Parathyroid adenoma (tissue), 2 donors: Measurements from ENCODE around the gene APOB.

Experiments used
- H2AFZ ChIP-seq: fragments of 300-600 bp; sonication (generic); one replicate; pipeline ENCODE4 v1.7.0; 2017; ENCODE audit warnings: antibody characterized with exemption, mild to moderate bottlenecking
- H3K27ac ChIP-seq: fragments of 300-600 bp; sonication (generic); one replicate; pipeline ENCODE4 v1.7.0; 2017
- H3K27me3 ChIP-seq: fragments of 300-600 bp; sonication (generic); one replicate; pipeline ENCODE4 v1.7.0; 2017; ENCODE audit warnings: low read length; ENCODE audit not compliant: control insufficient read depth, insufficient read depth
- H3K36me3 ChIP-seq: fragments of 300-600 bp; sonication (generic); one replicate; pipeline ENCODE4 v1.7.0; 2017; ENCODE audit warnings: low read length; ENCODE audit not compliant: control insufficient read depth, insufficient read depth
- H3K4me1 ChIP-seq: fragments of 300-600 bp; sonication (generic); one replicate; pipeline ENCODE4 v1.7.0; 2017; ENCODE audit warnings: control low read depth
- H3K4me2 ChIP-seq: fragments of 300-600 bp; sonication (generic); one replicate; pipeline ENCODE4 v1.7.0; 2017; ENCODE audit warnings: low read length
- H3K4me3 ChIP-seq: fragments of 300-600 bp; sonication (generic); one replicate; pipeline ENCODE4 v1.7.0; 2017; ENCODE audit warnings: low read depth, low read length
- H3K79me2 ChIP-seq: fragments of 300-600 bp; sonication (generic); one replicate; pipeline ENCODE4 v1.7.0; 2017; ENCODE audit warnings: control low read depth
- H3K9ac ChIP-seq: fragments of 300-600 bp; sonication (generic); one replicate; pipeline ENCODE4 v1.7.0; 2017; ENCODE audit warnings: mild to moderate bottlenecking
- H3K9me3 ChIP-seq: fragments of 300-600 bp; sonication (generic); one replicate; pipeline ENCODE4 v1.7.0; 2017; ENCODE audit warnings: low read length; ENCODE audit not compliant: control insufficient read depth
- CTCF ChIP-seq: fragments of 300-600 bp; sonication (generic); IDR thresholded peaks from one replicate; pipeline ENCODE4 v1.7.0; 2017; ENCODE audit warnings: antibody characterized with exemption, mild to moderate bottlenecking
- donor health status: primary hyperparathyroidism.

Gene APOB

GRCh38 chr2:21014364-21015280, 29.3 kb downstream of the APOB start:
- Histone ChIP-seq H3K27ac (no peak overlapping the region), H3K4me1 (no peaks in the 10 kb centered on the region), H3K9me3 (no peaks in the 10 kb centered on the region), H3K4me3 (no peak overlapping the region), H3K79me2 (no peaks in the 10 kb centered on the region), H3K4me2 (no peak overlapping the region), H3K36me3 (no peaks in the 10 kb centered on the region), H2AFZ (no peak overlapping the region), H3K27me3 (no peaks in the 10 kb centered on the region), H3K9ac (no peak overlapping the region)
- no peak for TF ChIP-seq CTCF

- no peaks in the 10 kb centered on the region for H3K36me3 ChIP-seq
Observed at GRCh38 chr2:21013043-21013816, 30.6 kb downstream of the APOB start.

GRCh38 chr2:21012557-21012937, 31.3 kb downstream of the APOB start:
- H3K36me3 ChIP-seq = no peaks in the 10 kb centered on the region

More at GRCh38 chr2:21013043-21013816, 30.6 kb downstream of the APOB start:
- H3K4me2 ChIP-seq = no peak overlapping the region
- no peaks in the 10 kb centered on the region for H3K79me2 ChIP-seq
- H3K27me3 ChIP-seq = no peaks in the 10 kb centered on the region
- H3K9ac ChIP-seq = no peak overlapping the region
- no peak overlapping the region for H3K4me3 ChIP-seq
- H3K27ac ChIP-seq = no peak overlapping the region
- no peaks in the 10 kb centered on the region for H3K4me1 ChIP-seq
- H3K9me3 ChIP-seq = no peaks in the 10 kb centered on the region
- no peak overlapping the region for H2AFZ ChIP-seq
- no peak for TF ChIP-seq CTCF

GRCh38 chr2:21011876-21012556, 31.9 kb downstream of the APOB start:
- H2AFZ ChIP-seq = no peak overlapping the region
- no peak overlapping the region for H3K9ac ChIP-seq
- no peak overlapping the region for H3K4me2 ChIP-seq
- no peak overlapping the region for H3K4me3 ChIP-seq
- H3K9me3 ChIP-seq = no peaks in the 10 kb centered on the region
- H3K27ac ChIP-seq = no peak overlapping the region
- no peaks in the 10 kb centered on the region for H3K79me2 ChIP-seq
- no peaks in the 10 kb centered on the region for H3K36me3 ChIP-seq
- H3K27me3 ChIP-seq = no peaks in the 10 kb centered on the region
- H3K4me1 ChIP-seq = no peaks in the 10 kb centered on the region
- TF ChIP-seq CTCF = no peak

More at GRCh38 chr2:21012557-21012937, 31.3 kb downstream of the APOB start:
- H3K4me1 ChIP-seq = no peaks in the 10 kb centered on the region
- no peak overlapping the region for H3K4me2 ChIP-seq
- no peak overlapping the region for H3K27ac ChIP-seq
- no peaks in the 10 kb centered on the region for H3K9me3 ChIP-seq
- H3K79me2 ChIP-seq = no peaks in the 10 kb centered on the region
- no peak overlapping the region for H3K4me3 ChIP-seq
- H3K27me3 ChIP-seq = no peaks in the 10 kb centered on the region
- H2AFZ ChIP-seq = no peak overlapping the region
- TF ChIP-seq CTCF = no peak
- no peak overlapping the region for H3K9ac ChIP-seq
